Panc1 (cell line): Measurements from ENCODE around the gene CHAC1. TPM values are rescaled to one million over a fixed set of nuclear protein-coding genes. Genes with fewer than 3 reads are reported as not detected.
A peak's percentile ranks its signal among the peaks of the same experiment; 100 is the strongest.

ENCODE experiments used
- ATAC-seq: fragments of 200-7000 bp; cut with Tn5 transposase; 2 replicates; pipeline ENCODE4 v1.9.1; 2020; ENCODE audit warnings: mild to moderate bottlenecking, moderate library complexity
- Bru-seq: library from RNA; stranded (reverse); fragments of 400-500 nt; gene quantifications from one replicate; lab custom pipeline; 2021; lab: Mats Ljungman, UMichigan
- BruChase-seq, 2 experiments: library from RNA; stranded (reverse); fragments of 400-500 nt; gene quantifications; one replicate each; lab custom pipeline; 2021; lab: Mats Ljungman, UMichigan
- BruUV-seq: library from RNA; stranded (reverse); fragments of 400-500 nt; replicated peaks from 2 replicates; lab custom pipeline; 2021; lab: Mats Ljungman, UMichigan
- CTCF ChIA-PET: fragments of 300-600 bp; sonication (Branson Sonifier 250); formaldehyde crosslinking; loops from one replicate; lab custom pipeline; 2022; ENCODE audit warnings: antibody characterized with exemption; lab: Charles Lee
- POLR2A ChIA-PET: fragments of 300-600 bp; sonication (Branson Sonifier 250); formaldehyde crosslinking; loops from one replicate; lab custom pipeline; 2022; ENCODE audit warnings: antibody characterized with exemption; lab: Charles Lee
- DNase-seq: peaks from one replicate; pipeline ENCODE4 v3.0.0-alpha.2; 2010; ENCODE audit warnings: low read depth, low spot score
- H3K27ac ChIP-seq: 2 replicates; pipeline ENCODE4 v1.5.1; 2011; ENCODE audit warnings: mild to moderate bottlenecking, low read length, inconsistent platforms
- H3K27me3 ChIP-seq: fragments of 200-500 bp; sonication (Bioruptor generic); 2 replicates; pipeline ENCODE4 v1.6.0; 2014; ENCODE audit warnings: low read length, inconsistent platforms; ENCODE audit not compliant: control insufficient read depth, insufficient read depth
- H3K36me3 ChIP-seq: fragments of 200-500 bp; sonication (Bioruptor generic); 2 replicates; pipeline ENCODE4 v1.5.1; 2014; ENCODE audit warnings: inconsistent platforms, mild to moderate bottlenecking, low read length, moderate library complexity; ENCODE audit not compliant: control insufficient read depth, insufficient read depth
- H3K4me1 ChIP-seq: 2 replicates; pipeline ENCODE4 v1.5.1; 2011; ENCODE audit warnings: inconsistent platforms, mild to moderate bottlenecking, low read length, moderate library complexity; ENCODE audit not compliant: control insufficient read depth, insufficient read depth
- H3K4me3 ChIP-seq, 2 experiments: 2 replicates each; pipeline ENCODE4 v1.5.1; 2011 to 2012; ENCODE audit warnings: low read depth in 2 of 2, low read length in 2 of 2, mild to moderate bottlenecking in 2 of 2, inconsistent platforms in 1 of 2, moderate library complexity in 1 of 2
- H3K9me3 ChIP-seq: fragments of 200-500 bp; sonication (Bioruptor generic); 2 replicates; pipeline ENCODE4 v1.5.1; 2014; ENCODE audit warnings: low read depth, mild to moderate bottlenecking, inconsistent platforms, low read length, moderate library complexity; ENCODE audit not compliant: control insufficient read depth, insufficient read depth
- POLR2AphosphoS5 ChIP-seq: IDR thresholded peaks from 2 replicates; pipeline ENCODE4 v1.6.1; 2012; ENCODE audit warnings: mild to moderate bottlenecking, low read depth, low read length, moderate library complexity
- SIN3A ChIP-seq: IDR thresholded peaks from 2 replicates; pipeline ENCODE4 v1.6.1; 2012; ENCODE audit warnings: low read depth, mild to moderate bottlenecking, low read length, moderate library complexity, borderline replicate concordance; ENCODE audit not compliant: insufficient read depth
- TCF7L2 ChIP-seq: IDR thresholded peaks from 2 replicates; pipeline ENCODE4 v1.6.1; 2011; ENCODE audit warnings: mild to moderate bottlenecking, low read depth, low read length, inconsistent platforms
- in situ Hi-C: cut with HindIII; loops from 2 replicates; pipeline ENCODE4 v1.10.0; 2016; ENCODE audit warnings: low sequenced_read_pairs, low pct_unique_long_range_greater_than_20kb
- intact Hi-C: fragments of 100-400 bp; cut with micrococcal nuclease; formaldehyde crosslinking; loops from one replicate; pipeline ENCODE4 v1.10.0; 2022; ENCODE audit not compliant: unreplicated experiment
- long read RNA-seq: library from polyadenylated mRNA; unstranded; transcript quantifications from one replicate; pipeline ENCODE4 v2.0.0, GENCODE V29; 2021; ENCODE audit not compliant: unreplicated experiment
- polyA plus RNA-seq: library from polyadenylated mRNA; unstranded; fragments of >200 nt; gene quantifications from one replicate; pipeline ENCODE4 v1.2.1, GENCODE V29; 2012; ENCODE audit warnings: missing spikeins; ENCODE audit not compliant: insufficient read length
- total RNA-seq: library from RNA; stranded (reverse); gene quantifications from one replicate; pipeline ENCODE4 v1.2.1, GENCODE V29; 2021; ENCODE audit not compliant: unreplicated experiment
- TF ChIP-seq, protein P1 (sequence below): fragments of 450-650 bp; IDR thresholded peaks from 2 replicates; pipeline ENCODE4 v1.5.1; 2017; ENCODE audit warnings: mild to moderate bottlenecking
- TF ChIP-seq, protein P2 (sequence below), 2 experiments: IDR thresholded peaks; 2 replicates each; pipeline ENCODE4 v1.6.1; 2011 to 2012; ENCODE audit warnings: low read depth in 2 of 2, control low read depth in 1 of 2, low read length in 1 of 2, mild to moderate bottlenecking in 1 of 2, moderate library complexity in 1 of 2; ENCODE audit not compliant: insufficient read depth in 1 of 2

The CHAC1 gene, protein sequence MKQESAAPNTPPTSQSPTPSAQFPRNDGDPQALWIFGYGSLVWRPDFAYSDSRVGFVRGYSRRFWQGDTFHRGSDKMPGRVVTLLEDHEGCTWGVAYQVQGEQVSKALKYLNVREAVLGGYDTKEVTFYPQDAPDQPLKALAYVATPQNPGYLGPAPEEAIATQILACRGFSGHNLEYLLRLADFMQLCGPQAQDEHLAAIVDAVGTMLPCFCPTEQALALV
- total RNA-seq (15.5 TPM), Bru-seq, nascent RNA (percentile 73 among the genes with signal in this experiment), BruChase-seq, experiment 1, labeled RNA remaining after a 2-hour chase (percentile 63 among the genes with signal in this experiment), BruChase-seq, experiment 2, labeled RNA remaining after a 6-hour chase (percentile 59 among the genes with signal in this experiment)
- polyA plus RNA-seq = 55.8 TPM
- long read RNA-seq, transcript CHAC1-202 (3 exons, 1,849 nt) = major isoform, 14 of 20 reads
- long read RNA-seq, partial matches to known transcripts = 0 of 20 reads
- long read RNA-seq, other reads (novel, unspliced or antisense) = 6 of 20 reads

DNA sequence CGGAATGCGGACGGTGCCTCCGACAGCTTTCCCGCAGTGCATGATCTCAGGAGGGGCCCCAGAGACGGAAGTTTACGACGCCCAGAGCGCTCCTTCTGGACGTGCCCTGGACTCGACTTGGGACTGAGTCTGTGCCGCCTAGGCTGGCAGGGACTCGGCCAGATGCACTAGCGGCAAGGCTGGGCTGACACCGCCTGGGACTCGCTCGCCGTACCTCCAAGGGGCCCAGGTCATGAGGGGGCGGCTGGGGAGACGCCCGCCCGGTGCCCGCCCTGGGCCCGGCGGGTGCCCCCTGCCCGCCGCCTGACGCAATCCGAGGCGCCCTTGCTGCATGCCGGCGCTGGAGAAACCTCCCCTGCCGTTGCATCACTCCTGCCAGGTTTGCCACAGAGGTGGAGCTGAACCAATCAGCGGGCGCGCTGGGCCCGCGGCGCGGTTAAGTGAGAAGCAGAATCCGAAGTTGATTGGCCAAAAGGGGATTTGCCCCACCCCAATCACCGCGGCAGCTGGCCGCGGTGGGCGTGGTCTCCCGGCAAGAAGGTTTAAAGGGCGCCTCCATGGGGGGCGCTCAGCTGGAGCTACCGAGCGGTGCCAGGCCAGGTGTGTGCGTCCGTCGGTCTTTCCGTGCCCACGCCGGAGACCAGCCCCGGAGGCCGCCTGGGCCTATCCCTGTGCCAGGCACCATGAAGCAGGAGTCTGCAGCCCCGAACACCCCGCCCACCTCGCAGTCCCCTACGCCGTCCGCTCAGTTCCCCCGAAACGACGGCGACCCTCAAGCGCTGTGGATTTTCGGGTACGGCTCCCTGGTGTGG, at the start of gene CHAC1:
Gene CHAC1, plus strand, starts transcription at position 571 of the 812 bp plus-strand sequence. Its CDS starts 113 bp downstream, at position 684.
- Histone ChIP-seq H3K27me3 (no peaks in the 10 kb centered on the region), H3K36me3 (peaks cover 2% of the 10 kb centered on the region; the same call in 1 of the 2 replicates), H3K27ac (peak within 1 kb of the TSS; percentile 92), H3K9me3 (no peaks in the 10 kb centered on the region), H3K4me1 (peaks cover 10% of the 10 kb centered on the region), H3K4me3 (peak within 1 kb of the TSS; percentile 87 to 98)
- in situ Hi-C loops = no loop called here
- TF ChIP-seq SIN3A (peak; percentile 88), POLR2AphosphoS5 (peak; percentile 78), TCF7L2 (peak; percentile 56; the same call in 1 of the 2 replicates)
- TF ChIP-seq, protein P1, sequence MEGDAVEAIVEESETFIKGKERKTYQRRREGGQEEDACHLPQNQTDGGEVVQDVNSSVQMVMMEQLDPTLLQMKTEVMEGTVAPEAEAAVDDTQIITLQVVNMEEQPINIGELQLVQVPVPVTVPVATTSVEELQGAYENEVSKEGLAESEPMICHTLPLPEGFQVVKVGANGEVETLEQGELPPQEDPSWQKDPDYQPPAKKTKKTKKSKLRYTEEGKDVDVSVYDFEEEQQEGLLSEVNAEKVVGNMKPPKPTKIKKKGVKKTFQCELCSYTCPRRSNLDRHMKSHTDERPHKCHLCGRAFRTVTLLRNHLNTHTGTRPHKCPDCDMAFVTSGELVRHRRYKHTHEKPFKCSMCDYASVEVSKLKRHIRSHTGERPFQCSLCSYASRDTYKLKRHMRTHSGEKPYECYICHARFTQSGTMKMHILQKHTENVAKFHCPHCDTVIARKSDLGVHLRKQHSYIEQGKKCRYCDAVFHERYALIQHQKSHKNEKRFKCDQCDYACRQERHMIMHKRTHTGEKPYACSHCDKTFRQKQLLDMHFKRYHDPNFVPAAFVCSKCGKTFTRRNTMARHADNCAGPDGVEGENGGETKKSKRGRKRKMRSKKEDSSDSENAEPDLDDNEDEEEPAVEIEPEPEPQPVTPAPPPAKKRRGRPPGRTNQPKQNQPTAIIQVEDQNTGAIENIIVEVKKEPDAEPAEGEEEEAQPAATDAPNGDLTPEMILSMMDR = no peak
- TF ChIP-seq, protein P2, sequence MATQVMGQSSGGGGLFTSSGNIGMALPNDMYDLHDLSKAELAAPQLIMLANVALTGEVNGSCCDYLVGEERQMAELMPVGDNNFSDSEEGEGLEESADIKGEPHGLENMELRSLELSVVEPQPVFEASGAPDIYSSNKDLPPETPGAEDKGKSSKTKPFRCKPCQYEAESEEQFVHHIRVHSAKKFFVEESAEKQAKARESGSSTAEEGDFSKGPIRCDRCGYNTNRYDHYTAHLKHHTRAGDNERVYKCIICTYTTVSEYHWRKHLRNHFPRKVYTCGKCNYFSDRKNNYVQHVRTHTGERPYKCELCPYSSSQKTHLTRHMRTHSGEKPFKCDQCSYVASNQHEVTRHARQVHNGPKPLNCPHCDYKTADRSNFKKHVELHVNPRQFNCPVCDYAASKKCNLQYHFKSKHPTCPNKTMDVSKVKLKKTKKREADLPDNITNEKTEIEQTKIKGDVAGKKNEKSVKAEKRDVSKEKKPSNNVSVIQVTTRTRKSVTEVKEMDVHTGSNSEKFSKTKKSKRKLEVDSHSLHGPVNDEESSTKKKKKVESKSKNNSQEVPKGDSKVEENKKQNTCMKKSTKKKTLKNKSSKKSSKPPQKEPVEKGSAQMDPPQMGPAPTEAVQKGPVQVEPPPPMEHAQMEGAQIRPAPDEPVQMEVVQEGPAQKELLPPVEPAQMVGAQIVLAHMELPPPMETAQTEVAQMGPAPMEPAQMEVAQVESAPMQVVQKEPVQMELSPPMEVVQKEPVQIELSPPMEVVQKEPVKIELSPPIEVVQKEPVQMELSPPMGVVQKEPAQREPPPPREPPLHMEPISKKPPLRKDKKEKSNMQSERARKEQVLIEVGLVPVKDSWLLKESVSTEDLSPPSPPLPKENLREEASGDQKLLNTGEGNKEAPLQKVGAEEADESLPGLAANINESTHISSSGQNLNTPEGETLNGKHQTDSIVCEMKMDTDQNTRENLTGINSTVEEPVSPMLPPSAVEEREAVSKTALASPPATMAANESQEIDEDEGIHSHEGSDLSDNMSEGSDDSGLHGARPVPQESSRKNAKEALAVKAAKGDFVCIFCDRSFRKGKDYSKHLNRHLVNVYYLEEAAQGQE (IDR thresholded peaks at IDR 0.05; ENCODE audit: insufficient read depth in 1 of 2, low read depth in 2 of 2, low read length in 1 of 2) = peak in 1 of 2 experiments; percentile 45; a peak in 1 of 4 replicates
- ChIA-PET POLR2A (interaction anchor here (0.6 to 0.7 kb wide), 3 partner anchors 12 to 76 kb away, joined by 3 to 10 read pairs (median 3); no protein-coding TSS in a partner anchor), CTCF (interaction anchor here (0.6 kb wide), 1 partner anchor 36 kb away, joined by 3 read pairs; no protein-coding TSS in a partner anchor)
- BruUV-seq = no TSS peak
- intact Hi-C loops = no loop called here
- ATAC-seq (peak; percentile 97), DNase-seq (peak; percentile 92)

DNA sequence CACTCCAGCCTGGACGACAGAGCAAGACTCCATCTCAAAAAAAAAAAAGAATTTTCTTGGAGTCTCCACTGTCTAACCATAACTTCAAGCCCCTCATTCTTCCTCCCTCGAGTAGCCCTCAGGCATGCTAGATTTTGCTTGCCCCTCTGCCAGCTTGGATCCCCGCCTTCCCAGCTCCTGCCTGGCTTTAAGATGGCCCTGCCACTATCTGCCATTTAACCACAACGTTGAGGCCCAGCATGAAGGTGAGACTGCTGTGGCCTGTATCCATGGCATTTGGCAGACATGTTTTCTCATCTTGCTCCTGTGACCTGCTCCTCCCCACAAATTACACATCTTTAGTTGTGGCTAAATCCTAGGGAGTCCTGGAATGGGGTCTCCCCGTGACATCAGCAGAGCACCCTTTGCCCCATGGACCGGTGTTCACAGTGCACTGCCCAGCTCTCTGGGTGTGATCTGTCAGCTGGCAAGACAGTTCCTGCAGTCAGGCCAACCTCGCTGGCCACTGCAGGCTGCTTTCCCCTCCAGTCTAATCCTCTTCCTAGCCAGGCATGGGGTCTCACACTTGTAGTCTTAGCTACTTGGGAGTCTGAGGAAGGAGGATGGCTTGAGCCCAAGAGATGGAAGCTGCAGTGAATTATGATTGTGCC, 48.6 kb upstream of the CHAC1 start:
- no peak for ATAC-seq
- H3K36me3 ChIP-seq = no peaks in the 10 kb centered on the region
- POLR2A ChIA-PET = no interaction called here
- no TSS peak for BruUV-seq
- H3K4me1 ChIP-seq = peaks cover 24% of the 10 kb centered on the region
- CTCF ChIA-PET = interaction anchor here (0.5 to 1.5 kb wide), 4 partner anchors 20 to 279 kb away, joined by 3 to 4 read pairs (median 4); no protein-coding TSS in a partner anchor
- no peak overlapping the region for H3K27ac ChIP-seq
- intact Hi-C loops = loop anchor here (1.0 kb wide), 1 partner anchor 118 kb away; no protein-coding TSS in a partner anchor
- no peak overlapping the region for H3K4me3 ChIP-seq
- TF ChIP-seq, protein P2 (IDR thresholded peaks at IDR 0.05; ENCODE audit: insufficient read depth in 1 of 2, low read depth in 2 of 2, low read length in 1 of 2) = no peak
- TF ChIP-seq SIN3A = no peak
- no peak for TF ChIP-seq TCF7L2
- TF ChIP-seq, protein P1 = no peak
- no peak for TF ChIP-seq POLR2AphosphoS5
- in situ Hi-C loops = no loop called here
- DNase-seq = no peak
- no peaks in the 10 kb centered on the region for H3K9me3 ChIP-seq
- no peaks in the 10 kb centered on the region for H3K27me3 ChIP-seq
